Measurements from ENCODE around the gene STMN3. TPM values are rescaled to one million over a fixed set of nuclear protein-coding genes. Genes with fewer than 3 reads are reported as not detected.

STMN3 gene
- polyA plus RNA-seq, 1 experiment, result 21.8 TPM

DNA sequence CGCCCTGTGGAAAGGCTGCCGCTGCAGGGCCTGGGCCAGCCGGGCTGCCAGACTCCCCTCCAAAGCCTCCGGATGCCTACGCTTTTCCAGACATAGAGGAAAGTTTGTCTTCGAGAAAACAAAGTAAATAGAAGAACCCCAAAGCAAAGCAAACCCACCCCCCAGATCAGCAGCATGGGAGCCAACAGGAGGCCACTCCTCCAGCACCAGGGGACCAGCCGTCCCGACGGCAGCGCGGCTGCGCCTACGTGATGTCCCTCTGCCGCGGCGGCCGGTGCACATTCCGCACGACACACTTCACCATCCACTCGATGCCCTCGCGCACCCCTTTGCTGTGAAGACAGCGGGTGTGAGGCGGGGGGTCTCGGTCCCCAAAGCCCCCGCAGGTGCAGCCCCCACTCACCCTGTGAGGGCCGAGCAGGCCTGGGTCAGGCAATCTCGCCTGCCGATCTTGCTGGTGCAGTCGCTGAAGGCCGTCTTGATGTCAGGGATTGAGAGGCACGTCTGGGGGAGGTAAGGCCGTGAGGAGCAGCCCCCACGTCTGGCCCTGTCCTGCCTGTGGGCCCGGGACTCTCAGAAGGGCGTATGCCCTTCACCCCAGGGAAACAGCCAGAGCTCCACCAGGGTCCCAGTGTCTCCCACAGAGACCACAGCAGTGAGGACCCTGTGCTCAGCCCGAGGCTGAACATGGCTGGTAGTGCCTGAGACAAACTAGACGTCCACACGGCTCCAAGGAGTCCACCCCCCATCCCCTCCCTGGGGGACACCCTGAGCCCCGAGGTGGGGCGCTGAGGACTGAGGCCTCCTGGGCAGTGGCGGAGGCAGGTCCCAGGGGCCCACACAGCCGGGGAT is 47.2 kb upstream of the STMN3 start:
- no peaks in the 10 kb centered on the region; the same call in 1 of the 2 replicates for H3K9me3 ChIP-seq (ENCODE audit: control insufficient read depth, insufficient read depth, low read length)
- H3K4me3 ChIP-seq (ENCODE audit: low read depth, low read length), result no peak overlapping the region
- peak overlapping the region; percentile 96 for H3K27ac ChIP-seq (ENCODE audit: low read depth, low read length)
- POLR2A ChIA-PET, result interaction anchor here (0.9 to 2.4 kb wide), 2 partner anchors 18 to 40 kb away, joined by 3 to 6 read pairs; no protein-coding TSS in a partner anchor
- TF ChIP-seq, protein P1, sequence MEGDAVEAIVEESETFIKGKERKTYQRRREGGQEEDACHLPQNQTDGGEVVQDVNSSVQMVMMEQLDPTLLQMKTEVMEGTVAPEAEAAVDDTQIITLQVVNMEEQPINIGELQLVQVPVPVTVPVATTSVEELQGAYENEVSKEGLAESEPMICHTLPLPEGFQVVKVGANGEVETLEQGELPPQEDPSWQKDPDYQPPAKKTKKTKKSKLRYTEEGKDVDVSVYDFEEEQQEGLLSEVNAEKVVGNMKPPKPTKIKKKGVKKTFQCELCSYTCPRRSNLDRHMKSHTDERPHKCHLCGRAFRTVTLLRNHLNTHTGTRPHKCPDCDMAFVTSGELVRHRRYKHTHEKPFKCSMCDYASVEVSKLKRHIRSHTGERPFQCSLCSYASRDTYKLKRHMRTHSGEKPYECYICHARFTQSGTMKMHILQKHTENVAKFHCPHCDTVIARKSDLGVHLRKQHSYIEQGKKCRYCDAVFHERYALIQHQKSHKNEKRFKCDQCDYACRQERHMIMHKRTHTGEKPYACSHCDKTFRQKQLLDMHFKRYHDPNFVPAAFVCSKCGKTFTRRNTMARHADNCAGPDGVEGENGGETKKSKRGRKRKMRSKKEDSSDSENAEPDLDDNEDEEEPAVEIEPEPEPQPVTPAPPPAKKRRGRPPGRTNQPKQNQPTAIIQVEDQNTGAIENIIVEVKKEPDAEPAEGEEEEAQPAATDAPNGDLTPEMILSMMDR (IDR thresholded peaks at IDR 0.05; ENCODE audit: low read depth, low read length), result no peak
- no peaks in the 10 kb centered on the region for H3K27me3 ChIP-seq (ENCODE audit: control insufficient read depth, insufficient read depth, low read length)
- CTCF ChIA-PET, result no interaction called here
- DNase-seq (ENCODE audit: low read depth, low spot score), result no peak

DNA sequence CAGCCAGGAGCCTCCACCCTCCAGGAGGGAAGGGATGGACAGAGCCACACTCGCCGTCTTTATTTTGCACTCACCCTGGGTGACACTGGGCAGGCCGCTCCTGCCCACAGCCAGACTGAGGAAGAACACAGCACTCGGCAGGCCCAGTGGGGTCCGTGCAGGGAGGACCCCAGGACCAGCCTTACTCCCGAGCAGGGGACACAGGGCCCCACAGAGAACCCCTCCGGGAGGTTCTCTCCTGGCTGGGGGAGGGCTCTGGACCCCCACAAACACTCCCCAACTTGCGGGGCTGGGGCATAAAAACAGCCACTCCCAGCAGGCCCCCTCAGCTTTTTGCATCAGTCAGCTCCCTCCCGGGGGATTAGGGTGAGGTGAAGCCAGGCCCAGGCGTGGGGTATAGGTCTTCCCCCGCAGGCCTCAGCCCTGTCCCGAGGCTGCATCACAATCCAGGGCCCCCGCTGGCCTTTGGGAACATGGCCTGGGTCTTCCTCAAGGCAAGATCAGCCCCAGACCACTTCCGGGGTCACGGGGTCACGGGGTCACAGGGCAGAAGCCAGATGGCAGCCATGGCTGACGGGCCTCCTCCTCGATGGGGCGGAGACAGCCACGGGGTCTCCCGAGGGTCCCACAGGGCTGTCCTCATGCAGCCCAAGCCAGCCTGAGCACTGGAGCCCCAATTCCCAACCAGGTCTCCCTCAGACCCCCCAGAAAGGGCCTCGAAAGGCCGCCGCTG is 46.4 kb upstream of the STMN3 start:
- Histone ChIP-seq H3K27ac (ENCODE audit: low read depth, low read length) (peak overlapping the region; percentile 96), H3K4me3 (ENCODE audit: low read depth, low read length) (no peak overlapping the region), H3K9me3 (ENCODE audit: control insufficient read depth, insufficient read depth, low read length) (no peaks in the 10 kb centered on the region; the same call in 1 of the 2 replicates), H3K27me3 (ENCODE audit: control insufficient read depth, insufficient read depth, low read length) (no peaks in the 10 kb centered on the region)
- CTCF ChIA-PET, result interaction anchor here (1.0 kb wide), 1 partner anchor 280 kb away, joined by 3 read pairs; no protein-coding TSS in a partner anchor
- no peak for DNase-seq (ENCODE audit: low read depth, low spot score)
- TF ChIP-seq, protein P1 (IDR thresholded peaks at IDR 0.05; ENCODE audit: low read depth, low read length), result no peak
- POLR2A ChIA-PET, result interaction anchor here (0.6 to 2.4 kb wide), 4 partner anchors 8 to 296 kb away, joined by 3 to 11 read pairs (median 5); partner anchors contain the start of genes ARFRP1 and ZGPAT

DNA sequence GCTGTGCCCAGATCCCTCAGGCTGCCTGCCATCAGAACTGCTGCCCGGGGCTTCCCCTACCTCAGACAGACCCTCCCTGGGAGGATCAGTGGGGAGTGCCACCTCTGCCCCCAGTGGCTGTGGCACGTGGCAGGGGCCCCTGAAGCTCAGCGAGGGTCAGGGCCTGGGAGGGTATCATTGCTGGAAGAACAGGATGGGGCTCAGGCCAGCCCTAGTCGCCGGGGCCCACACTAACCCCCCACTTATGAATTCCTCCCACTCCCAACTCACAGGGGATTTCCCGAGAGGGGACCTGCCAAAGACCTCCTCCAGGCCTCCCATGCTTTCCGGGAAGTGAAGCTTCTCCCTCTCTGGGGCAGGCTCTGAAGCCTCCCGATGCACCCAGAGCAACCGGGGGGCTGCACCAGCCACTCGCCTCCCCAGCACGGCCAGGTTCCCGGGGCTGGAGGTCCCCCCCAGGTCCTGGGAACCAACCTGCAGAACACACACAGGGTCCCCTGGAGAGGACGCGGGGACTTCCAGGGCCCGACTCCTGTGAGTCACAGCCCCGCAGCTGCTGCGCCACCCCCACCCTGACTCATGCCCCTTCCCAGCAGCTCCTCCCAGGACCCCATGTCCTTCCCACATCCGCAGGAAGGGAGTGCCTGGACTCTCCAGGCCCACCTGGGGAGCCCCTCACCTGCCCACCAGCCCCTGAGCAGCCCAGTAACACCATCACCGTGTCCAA is 45.7 kb upstream of the STMN3 start:
- Histone ChIP-seq H3K27ac (ENCODE audit: low read depth, low read length) (peak overlapping the region; percentile 96), H3K9me3 (ENCODE audit: control insufficient read depth, insufficient read depth, low read length) (no peaks in the 10 kb centered on the region; the same call in 1 of the 2 replicates), H3K4me3 (ENCODE audit: low read depth, low read length) (peak overlapping the region; percentile 13; the same call in 1 of the 2 replicates), H3K27me3 (ENCODE audit: control insufficient read depth, insufficient read depth, low read length) (no peaks in the 10 kb centered on the region)
- DNase-seq (ENCODE audit: low read depth, low spot score), result peak; percentile 70
- TF ChIP-seq, protein P1 (IDR thresholded peaks at IDR 0.05; ENCODE audit: low read depth, low read length), result no peak
- POLR2A ChIA-PET, result interaction anchor here (0.5 to 2.4 kb wide), 7 partner anchors 9 to 297 kb away, joined by 3 to 11 read pairs (median 4); partner anchors contain the start of genes ARFRP1, PTK6 and ZGPAT
- CTCF ChIA-PET, result interaction anchor here (1.0 kb wide), 1 partner anchor 281 kb away, joined by 3 read pairs; no protein-coding TSS in a partner anchor

DNA sequence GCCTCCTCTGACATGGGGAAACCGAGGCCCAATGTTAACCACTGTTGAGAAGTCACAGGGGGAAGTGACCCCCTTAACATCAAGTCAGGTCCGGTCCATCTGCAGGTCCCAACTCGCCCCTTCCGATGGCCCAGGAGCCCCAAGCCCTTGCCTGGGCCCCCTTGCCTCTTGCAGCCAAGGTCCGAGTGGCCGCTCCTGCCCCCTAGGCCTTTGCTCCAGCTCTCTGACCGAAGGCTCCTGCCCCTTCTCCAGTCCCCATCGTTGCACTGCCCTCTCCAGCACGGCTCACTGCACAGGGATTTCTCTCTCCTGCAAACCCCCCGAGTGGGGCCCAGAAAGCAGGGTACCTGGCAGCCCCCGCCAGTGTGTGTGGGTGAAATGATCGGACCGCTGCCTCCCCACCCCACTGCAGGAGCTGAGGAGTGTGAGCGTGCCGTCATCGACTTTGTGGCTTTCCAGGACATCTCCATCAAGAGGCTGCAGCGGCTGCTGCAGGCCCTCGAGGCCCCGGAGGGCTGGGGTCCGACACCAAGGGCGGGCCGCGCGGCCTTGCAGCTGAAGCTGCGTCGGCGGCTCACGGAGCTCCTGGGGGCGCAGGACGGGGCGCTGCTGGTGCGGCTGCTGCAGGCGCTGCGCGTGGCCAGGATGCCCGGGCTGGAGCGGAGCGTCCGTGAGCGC is 44.8 kb upstream of the STMN3 start:
- no peaks in the 10 kb centered on the region; the same call in 1 of the 2 replicates for H3K9me3 ChIP-seq (ENCODE audit: control insufficient read depth, insufficient read depth, low read length)
- H3K4me3 ChIP-seq (ENCODE audit: low read depth, low read length), result no peak overlapping the region
- CTCF ChIA-PET, result no interaction called here
- TF ChIP-seq, protein P1 (IDR thresholded peaks at IDR 0.05; ENCODE audit: low read depth, low read length), result no peak
- DNase-seq (ENCODE audit: low read depth, low spot score), result no peak
- H3K27ac ChIP-seq (ENCODE audit: low read depth, low read length), result peak overlapping the region; percentile 96
- no peaks in the 10 kb centered on the region for H3K27me3 ChIP-seq (ENCODE audit: control insufficient read depth, insufficient read depth, low read length)
- POLR2A ChIA-PET, result interaction anchor here (0.5 to 2.4 kb wide), 9 partner anchors 9 to 167 kb away, joined by 3 to 11 read pairs (median 3); partner anchors contain the start of genes ARFRP1, PTK6, TPD52L2 and ZGPAT
